Keratinocyte (primary cell): Measurements from ENCODE around the gene BRICD5. TPM values are rescaled to one million over a fixed set of nuclear protein-coding genes. Genes with fewer than 3 reads are reported as not detected.

Experiments used
- DNase-seq: peaks from one replicate; pipeline ENCODE4 v3.0.0-alpha.2; 2011; ENCODE audit warnings: low read depth, missing footprints, low spot score
- FAIRE-seq: peaks from 2 replicates; lab custom pipeline; 2011; peaks lifted over from hg19 to GRCh38; lab: Jason Lieb, UNC
- H2AFZ ChIP-seq: 2 replicates; pipeline ENCODE4 v1.6.0; 2012; ENCODE audit warnings: low read length, control low read depth, inconsistent platforms; ENCODE audit not compliant: control insufficient read depth
- H3K27ac ChIP-seq: 2 replicates; pipeline ENCODE4 v1.5.1; 2011; ENCODE audit warnings: low read length; ENCODE audit not compliant: control insufficient read depth, insufficient read depth
- H3K27me3 ChIP-seq: 3 replicates; pipeline ENCODE4 v1.6.0; 2011; ENCODE audit warnings: low read length; ENCODE audit not compliant: control insufficient read depth, insufficient read depth; ENCODE audit errors: extremely low read depth
- H3K36me3 ChIP-seq, 2 experiments: 2 replicates in 1 of 2; 3 replicates in 1 of 2; pipeline ENCODE4 v1.5.1; 2011; ENCODE audit warnings: low read length in 2 of 2, mild to moderate bottlenecking in 1 of 2; ENCODE audit not compliant: control insufficient read depth in 2 of 2, insufficient read depth in 2 of 2; ENCODE audit errors: extremely low read depth in 1 of 2
- H3K4me1 ChIP-seq: 3 replicates; pipeline ENCODE4 v1.5.1; 2011; ENCODE audit warnings: low read length; ENCODE audit not compliant: control insufficient read depth, insufficient read depth; ENCODE audit errors: extremely low read depth
- H3K4me2 ChIP-seq: 3 replicates; pipeline ENCODE4 v1.6.0; 2011; ENCODE audit warnings: low read depth, low read length; ENCODE audit not compliant: control insufficient read depth, insufficient read depth; ENCODE audit errors: extremely low read depth
- H3K4me3 ChIP-seq, 3 experiments: fragments of 200-600 bp in 1 of 3; sonication (generic) in 1 of 3; 2 replicates in 2 of 3; 3 replicates in 1 of 3; pipeline ENCODE4 v1.5.1; 2011 to 2016; ENCODE audit warnings: low read length in 3 of 3, mild to moderate bottlenecking in 3 of 3, control low read depth in 2 of 3, inconsistent platforms in 1 of 3, low read depth in 1 of 3, mixed read lengths in 1 of 3, mixed run types in 1 of 3, moderate library complexity in 1 of 3; ENCODE audit not compliant: control insufficient read depth in 2 of 3, insufficient read depth in 2 of 3; ENCODE audit errors: extremely low read depth in 1 of 3
- H3K79me2 ChIP-seq: 2 replicates; pipeline ENCODE4 v1.6.0; 2012; ENCODE audit warnings: low read length; ENCODE audit not compliant: control insufficient read depth, insufficient read depth
- H3K9ac ChIP-seq: 3 replicates; pipeline ENCODE4 v1.6.0; 2011; ENCODE audit warnings: low read length; ENCODE audit not compliant: control insufficient read depth, insufficient read depth; ENCODE audit errors: extremely low read depth
- H3K9me1 ChIP-seq: 3 replicates; pipeline ENCODE4 v1.6.0; 2011; ENCODE audit warnings: low read length; ENCODE audit not compliant: control insufficient read depth, insufficient read depth; ENCODE audit errors: extremely low read depth
- H3K9me3 ChIP-seq: 2 replicates; pipeline ENCODE4 v1.5.1; 2012; ENCODE audit warnings: low read depth, low read length; ENCODE audit not compliant: control insufficient read depth
- H4K20me1 ChIP-seq: 3 replicates; pipeline ENCODE4 v1.6.0; 2011; ENCODE audit warnings: low read length; ENCODE audit not compliant: control insufficient read depth, insufficient read depth; ENCODE audit errors: extremely low read depth
- EZH2 ChIP-seq: IDR thresholded peaks from one replicate; pipeline ENCODE4 v1.6.1; 2012; ENCODE audit warnings: inconsistent platforms, mild to moderate bottlenecking, low read length, moderate library complexity
- dilution Hi-C: fragments of 300-500 bp; cut with MboI; formaldehyde crosslinking; loops from one replicate; pipeline ENCODE4 v1.7.0; 2020; ENCODE audit warnings: low sequenced_read_pairs; ENCODE audit not compliant: extremely low pct_ligation_motif_present
- polyA plus RNA-seq, 5 experiments: library from polyadenylated mRNA; depleted of rRNA in 3 of 5; stranded (reverse) in 3 of 5; stranded (forward) in 1 of 5; unstranded in 1 of 5; fragments of >200 nt; gene quantifications; 1 replicate in 1 of 5; 2 replicates in 3 of 5; 3 replicates in 1 of 5; pipeline versions ENCODE4 v1.2.1 to v1.2.3, GENCODE V29; 2011 to 2012; ENCODE audit warnings: missing spikeins in 2 of 5, low read depth in 1 of 5, low replicate concordance in 1 of 5
- TF ChIP-seq, protein P1 (sequence below), 3 experiments: IDR thresholded peaks in 1 of 3; conservative IDR thresholded peaks in 1 of 3; optimal IDR thresholded peaks in 1 of 3; 2 replicates in 2 of 3; 3 replicates in 1 of 3; pipeline versions ENCODE3 to v1.5.1; 2011; ENCODE audit warnings: low read length in 3 of 3, mild to moderate bottlenecking in 3 of 3, moderate library complexity in 2 of 3, control low read depth in 1 of 3, inconsistent platforms in 1 of 3; ENCODE audit not compliant: insufficient read depth in 2 of 3; ENCODE audit errors: extremely low read depth in 1 of 3

BRICD5 gene
- polyA plus RNA-seq, 1 donor (not counting 4 experiments of a cell fraction or from before 2014, with no cell fraction given): 1.8 TPM

DNA sequence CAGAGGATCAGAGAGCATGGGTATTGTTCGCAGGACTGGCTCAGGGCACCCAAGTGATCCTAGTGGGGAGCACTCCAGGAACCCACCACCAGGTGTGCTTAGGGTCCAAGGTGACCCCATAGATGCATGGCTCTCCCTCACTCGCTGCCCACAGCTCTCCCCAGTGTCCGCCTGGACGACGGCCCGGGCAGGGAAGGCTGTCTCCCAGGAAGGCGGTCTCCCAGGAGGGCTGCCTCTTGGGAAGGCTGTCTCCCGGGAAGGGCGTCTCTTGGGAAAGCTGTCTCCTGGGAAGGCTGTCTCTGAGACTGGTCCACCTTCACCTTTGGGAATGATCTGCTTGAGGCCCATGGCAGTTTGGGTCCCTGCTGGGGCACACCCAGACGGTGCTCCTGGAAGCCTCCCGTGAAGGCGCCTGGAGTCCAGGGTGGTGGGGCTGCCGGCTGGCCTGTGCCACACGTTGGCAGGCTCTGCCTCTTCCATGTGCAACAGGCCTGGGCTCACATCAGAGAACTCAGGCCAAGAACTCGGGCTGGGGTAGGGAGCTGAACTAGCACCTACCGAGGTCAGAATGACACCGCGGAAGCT, 35.7 kb upstream of the BRICD5 start:
- Histone ChIP-seq H3K79me2 (peaks cover 11% of the 10 kb centered on the region), H3K9ac (no peak overlapping the region), H4K20me1 (no peaks in the 10 kb centered on the region), H3K4me3 (no peak overlapping the region), H3K4me2 (no peak overlapping the region), H3K4me1 (peaks cover 10% of the 10 kb centered on the region), H3K9me1 (no peaks in the 10 kb centered on the region), H2AFZ (no peak overlapping the region), H3K36me3 (peaks cover 18 to 27% of the 10 kb centered on the region in 2 experiments), H3K27me3 (no peaks in the 10 kb centered on the region), H3K27ac (no peak overlapping the region), H3K9me3 (no peaks in the 10 kb centered on the region)
- FAIRE-seq (no peak), DNase-seq (no peak)
- TF ChIP-seq, protein P1, sequence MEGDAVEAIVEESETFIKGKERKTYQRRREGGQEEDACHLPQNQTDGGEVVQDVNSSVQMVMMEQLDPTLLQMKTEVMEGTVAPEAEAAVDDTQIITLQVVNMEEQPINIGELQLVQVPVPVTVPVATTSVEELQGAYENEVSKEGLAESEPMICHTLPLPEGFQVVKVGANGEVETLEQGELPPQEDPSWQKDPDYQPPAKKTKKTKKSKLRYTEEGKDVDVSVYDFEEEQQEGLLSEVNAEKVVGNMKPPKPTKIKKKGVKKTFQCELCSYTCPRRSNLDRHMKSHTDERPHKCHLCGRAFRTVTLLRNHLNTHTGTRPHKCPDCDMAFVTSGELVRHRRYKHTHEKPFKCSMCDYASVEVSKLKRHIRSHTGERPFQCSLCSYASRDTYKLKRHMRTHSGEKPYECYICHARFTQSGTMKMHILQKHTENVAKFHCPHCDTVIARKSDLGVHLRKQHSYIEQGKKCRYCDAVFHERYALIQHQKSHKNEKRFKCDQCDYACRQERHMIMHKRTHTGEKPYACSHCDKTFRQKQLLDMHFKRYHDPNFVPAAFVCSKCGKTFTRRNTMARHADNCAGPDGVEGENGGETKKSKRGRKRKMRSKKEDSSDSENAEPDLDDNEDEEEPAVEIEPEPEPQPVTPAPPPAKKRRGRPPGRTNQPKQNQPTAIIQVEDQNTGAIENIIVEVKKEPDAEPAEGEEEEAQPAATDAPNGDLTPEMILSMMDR (optimal IDR thresholded peaks at IDR 0.05 in 1 of 3, IDR thresholded peaks at IDR 0.05 in 1 of 3, conservative IDR thresholded peaks at IDR 0.05 in 1 of 3; ENCODE audit: extremely low read depth in 1 of 3, insufficient read depth in 2 of 3, low read length in 3 of 3): no peak
- no peak for TF ChIP-seq EZH2
- dilution Hi-C loops: no loop called here

DNA sequence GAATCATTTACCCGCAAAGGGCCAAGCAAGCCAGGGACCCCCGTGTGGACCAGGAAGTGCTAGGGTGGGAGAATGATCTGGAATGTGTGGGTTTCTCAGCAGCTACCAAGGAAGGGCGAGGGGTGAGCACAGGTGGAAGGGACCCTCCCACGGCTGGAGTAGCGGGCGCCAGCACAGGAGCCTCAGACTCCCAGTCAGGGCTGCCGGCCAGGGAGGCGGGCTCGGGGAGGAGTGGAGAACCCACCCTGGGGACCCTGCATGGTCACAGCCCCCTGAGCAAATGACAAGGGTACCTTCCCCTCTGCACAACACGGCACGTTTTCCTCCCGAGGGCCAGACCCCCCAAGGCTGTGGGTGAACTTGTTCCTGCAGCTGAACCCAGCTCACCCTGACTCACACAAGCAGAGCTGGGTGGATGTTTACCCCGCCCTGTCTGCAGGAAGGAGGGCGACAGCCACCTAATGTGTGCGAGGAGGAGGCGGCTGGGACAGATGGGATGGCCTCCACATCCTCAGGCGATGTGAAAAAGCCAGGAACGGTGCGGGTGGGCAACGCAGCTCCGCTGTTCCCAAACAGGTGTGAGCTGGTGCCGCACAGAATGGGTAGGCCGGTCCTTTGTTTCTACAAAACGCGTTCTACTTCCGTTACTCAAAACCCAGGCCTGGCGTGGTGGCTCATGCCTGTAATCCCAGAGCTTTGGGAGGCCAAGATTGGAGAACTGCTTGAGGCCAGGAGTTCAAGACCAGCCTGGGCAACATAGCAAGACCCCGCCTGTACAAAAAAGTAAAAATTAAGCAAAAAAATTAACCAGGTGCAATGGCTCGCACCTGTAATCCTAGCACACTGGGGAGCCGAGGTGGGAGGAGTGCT, 34.5 kb upstream of the BRICD5 start:
- TF ChIP-seq, protein P1 (optimal IDR thresholded peaks at IDR 0.05 in 1 of 3, IDR thresholded peaks at IDR 0.05 in 1 of 3, conservative IDR thresholded peaks at IDR 0.05 in 1 of 3; ENCODE audit: extremely low read depth in 1 of 3, insufficient read depth in 2 of 3, low read length in 3 of 3): no peak
- no peak for TF ChIP-seq EZH2
- Histone ChIP-seq H4K20me1 (no peaks in the 10 kb centered on the region), H3K4me2 (no peak overlapping the region), H3K4me1 (peaks cover 6% of the 10 kb centered on the region), H3K79me2 (peaks cover 8% of the 10 kb centered on the region), H3K9me1 (no peaks in the 10 kb centered on the region), H3K36me3 (peaks cover 18 to 27% of the 10 kb centered on the region in 2 experiments), H3K27ac (no peak overlapping the region), H3K27me3 (no peaks in the 10 kb centered on the region), H3K9me3 (no peaks in the 10 kb centered on the region), H3K9ac (no peak overlapping the region), H3K4me3 (no peak overlapping the region), H2AFZ (no peak overlapping the region)
- no peak for FAIRE-seq
- no peak for DNase-seq
- dilution Hi-C loops: no loop called here
